ENCODE measurements around the gene ATP8B1.

ATP8B1 gene

DNA sequence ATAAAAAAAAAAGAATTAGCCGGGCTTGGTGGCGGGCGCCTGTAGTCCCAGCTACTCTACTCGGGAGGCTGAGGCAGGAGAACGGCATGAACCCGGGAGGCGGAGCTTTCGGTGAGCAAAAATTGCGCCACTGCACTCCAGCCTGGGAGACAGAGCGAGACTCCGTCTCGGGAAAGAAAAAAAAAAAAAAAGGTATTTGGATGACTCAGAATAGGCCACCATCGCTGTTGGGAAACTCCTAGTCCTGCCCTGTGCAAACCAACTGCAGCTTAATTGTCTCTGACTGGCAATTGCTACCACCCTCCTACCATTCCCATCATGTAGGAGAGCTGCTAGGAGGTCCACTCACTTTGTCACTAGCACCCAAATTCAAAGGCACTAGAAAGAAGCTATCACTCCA, 43.5 kb downstream of the ATP8B1 start:
- H3K27ac ChIP-seq (ENCODE audit: low read depth, low read length), result no peak overlapping the region

DNA sequence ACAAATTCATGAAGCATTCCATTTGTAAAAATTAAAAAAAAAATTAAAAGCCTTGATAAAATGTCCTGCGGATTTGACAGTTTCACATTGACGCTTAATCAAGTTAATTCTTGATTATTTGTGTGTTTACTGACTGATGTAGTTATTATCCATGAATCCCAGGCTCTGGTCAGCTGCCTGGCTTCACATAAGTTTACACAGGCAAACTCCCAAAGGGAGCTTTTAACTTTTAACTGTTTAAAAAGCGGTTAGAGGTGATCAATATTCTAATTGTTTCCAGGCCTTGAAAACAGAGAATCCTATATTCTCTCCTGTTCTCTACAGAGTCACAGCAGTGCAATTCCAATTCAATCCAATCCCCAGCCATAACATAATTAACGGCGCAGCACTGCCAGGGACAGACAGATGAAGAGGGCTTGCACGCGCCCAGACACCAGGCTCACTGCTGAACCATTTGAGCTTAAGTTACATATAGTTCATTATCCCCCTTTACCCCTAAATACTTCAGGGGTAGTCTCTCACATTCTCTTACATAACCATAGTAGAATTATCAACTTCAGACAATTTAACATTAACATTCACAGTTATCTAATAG, 47.5 kb downstream of the ATP8B1 start:
- H3K27ac ChIP-seq (ENCODE audit: low read depth, low read length), result no peak overlapping the region

More for the DNA sequence above, 43.5 kb downstream of the ATP8B1 start:
- Histone ChIP-seq H3K4me3 (ENCODE audit: low read length) (no peak overlapping the region), H3K9ac (ENCODE audit: low read depth, low read length) (no peak overlapping the region), H3K9me3 (ENCODE audit: insufficient read depth, low read depth, low read length) (no peaks in the 10 kb centered on the region), H3K27me3 (ENCODE audit: insufficient read depth, low read length) (no peaks in the 10 kb centered on the region), H3K36me3 (ENCODE audit: insufficient read depth, low read length) (no peaks in the 10 kb centered on the region), H3K4me1 (ENCODE audit: insufficient read depth, low read length) (no peaks in the 10 kb centered on the region)
- WGBS, result 94% methylated on average over 13 of the region's 13 CpGs

DNA sequence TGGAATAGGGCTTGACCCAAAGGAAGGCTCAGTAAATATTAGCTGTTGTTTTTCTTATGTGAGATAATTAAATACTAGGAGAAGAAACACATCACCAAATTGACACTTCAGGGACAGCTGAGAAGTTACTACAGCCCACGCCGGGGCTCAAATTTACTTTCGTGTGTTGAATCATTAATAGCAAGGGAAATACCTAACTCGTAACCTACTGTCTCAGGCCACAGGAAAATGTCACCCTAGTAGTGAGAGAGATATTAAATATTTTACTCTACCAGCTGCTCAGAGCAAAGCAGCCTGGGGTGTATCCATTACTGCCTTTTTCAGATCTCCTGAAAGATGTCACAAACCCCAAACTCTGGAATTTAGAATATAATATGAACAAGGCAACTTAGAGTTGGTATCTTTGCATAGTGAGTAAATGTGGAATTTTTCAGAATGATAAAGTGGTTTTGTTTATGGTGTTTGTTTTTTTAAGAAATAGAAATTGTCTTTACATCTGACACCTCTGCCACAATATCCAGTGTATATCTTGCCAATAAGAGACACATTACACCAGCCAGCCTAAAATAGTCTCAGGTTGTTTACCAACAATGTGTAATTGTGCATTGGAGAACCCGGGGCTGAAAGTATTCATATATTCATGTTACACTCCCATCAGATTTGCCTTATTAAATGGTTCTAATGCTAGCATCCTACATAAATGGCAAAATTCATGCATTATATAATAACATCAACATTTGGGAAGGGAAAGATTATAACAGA, 48.4 kb downstream of the ATP8B1 start:
- no peak overlapping the region for H3K9ac ChIP-seq (ENCODE audit: low read depth, low read length)
- 94% methylated on average over 3 of the region's 5 CpGs for WGBS

More for the DNA sequence above, 47.5 kb downstream of the ATP8B1 start:
- 86% methylated on average over 7 of the region's 7 CpGs for WGBS
- Histone ChIP-seq H3K4me3 (ENCODE audit: low read length) (no peak overlapping the region), H3K9ac (ENCODE audit: low read depth, low read length) (no peak overlapping the region), H3K27me3 (ENCODE audit: insufficient read depth, low read length) (no peaks in the 10 kb centered on the region), H3K36me3 (ENCODE audit: insufficient read depth, low read length) (no peaks in the 10 kb centered on the region), H3K9me3 (ENCODE audit: insufficient read depth, low read depth, low read length) (no peaks in the 10 kb centered on the region), H3K4me1 (ENCODE audit: insufficient read depth, low read length) (no peaks in the 10 kb centered on the region)

DNA sequence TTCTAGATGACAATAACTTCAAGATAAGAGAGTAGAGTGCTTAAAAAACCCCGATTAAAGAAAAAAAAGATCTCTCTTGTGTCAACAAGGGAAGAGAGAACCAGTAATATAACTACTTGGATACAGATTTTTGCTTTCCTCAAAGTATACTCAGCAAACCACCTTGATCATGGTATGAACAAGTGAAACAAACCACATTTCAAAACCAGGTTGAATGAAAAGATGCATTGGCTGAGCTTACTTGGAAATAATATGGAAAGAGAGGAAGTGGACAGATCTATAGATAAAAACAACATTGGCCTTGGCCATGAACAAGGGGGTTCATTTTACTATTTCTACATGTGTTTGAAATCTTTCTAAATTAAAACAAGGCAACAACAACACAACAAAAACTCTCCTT, 50.1 kb downstream of the ATP8B1 start:
- WGBS, result no CpG with 5 or more reads among the region's 1 CpG
- Histone ChIP-seq H3K9ac (ENCODE audit: low read depth, low read length) (no peak overlapping the region), H3K27ac (ENCODE audit: low read depth, low read length) (no peak overlapping the region), H3K4me1 (ENCODE audit: insufficient read depth, low read length) (peaks cover 17% of the 10 kb centered on the region), H3K36me3 (ENCODE audit: insufficient read depth, low read length) (no peaks in the 10 kb centered on the region), H3K27me3 (ENCODE audit: insufficient read depth, low read length) (no peaks in the 10 kb centered on the region), H3K4me3 (ENCODE audit: low read length) (no peak overlapping the region), H3K9me3 (ENCODE audit: insufficient read depth, low read depth, low read length) (no peaks in the 10 kb centered on the region)

More for the DNA sequence above, 48.4 kb downstream of the ATP8B1 start:
- Histone ChIP-seq H3K9me3 (ENCODE audit: insufficient read depth, low read depth, low read length) (no peaks in the 10 kb centered on the region), H3K4me3 (ENCODE audit: low read length) (no peak overlapping the region), H3K27ac (ENCODE audit: low read depth, low read length) (no peak overlapping the region), H3K36me3 (ENCODE audit: insufficient read depth, low read length) (no peaks in the 10 kb centered on the region), H3K27me3 (ENCODE audit: insufficient read depth, low read length) (no peaks in the 10 kb centered on the region), H3K4me1 (ENCODE audit: insufficient read depth, low read length) (no peaks in the 10 kb centered on the region)

DNA sequence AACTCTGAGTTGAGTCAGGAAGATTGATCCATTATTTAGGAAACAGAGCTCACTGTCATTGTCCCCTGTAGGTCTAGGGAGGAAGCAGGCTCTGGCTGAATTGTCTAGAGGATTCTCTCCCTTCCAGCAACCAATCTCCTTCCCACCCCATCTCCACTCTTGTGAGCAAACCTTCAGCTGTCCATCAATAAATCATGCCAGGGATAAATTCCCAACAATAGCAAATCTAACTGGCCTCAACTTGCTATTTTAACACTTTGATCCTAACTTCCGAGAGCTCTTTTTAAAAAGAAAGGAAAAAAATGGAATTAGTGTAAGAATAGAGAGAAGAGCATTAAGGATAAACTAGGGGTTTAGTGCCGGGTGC, 53.5 kb downstream of the ATP8B1 start:
- Histone ChIP-seq H3K4me1 (ENCODE audit: insufficient read depth, low read length) (peaks cover 24% of the 10 kb centered on the region), H3K9ac (ENCODE audit: low read depth, low read length) (no peak overlapping the region), H3K27me3 (ENCODE audit: insufficient read depth, low read length) (no peaks in the 10 kb centered on the region), H3K9me3 (ENCODE audit: insufficient read depth, low read depth, low read length) (no peaks in the 10 kb centered on the region), H3K4me3 (ENCODE audit: low read length) (no peak overlapping the region), H3K27ac (ENCODE audit: low read depth, low read length) (no peak overlapping the region), H3K36me3 (ENCODE audit: insufficient read depth, low read length) (no peaks in the 10 kb centered on the region)
- 93% methylated on average over 2 of the region's 2 CpGs for WGBS

DNA sequence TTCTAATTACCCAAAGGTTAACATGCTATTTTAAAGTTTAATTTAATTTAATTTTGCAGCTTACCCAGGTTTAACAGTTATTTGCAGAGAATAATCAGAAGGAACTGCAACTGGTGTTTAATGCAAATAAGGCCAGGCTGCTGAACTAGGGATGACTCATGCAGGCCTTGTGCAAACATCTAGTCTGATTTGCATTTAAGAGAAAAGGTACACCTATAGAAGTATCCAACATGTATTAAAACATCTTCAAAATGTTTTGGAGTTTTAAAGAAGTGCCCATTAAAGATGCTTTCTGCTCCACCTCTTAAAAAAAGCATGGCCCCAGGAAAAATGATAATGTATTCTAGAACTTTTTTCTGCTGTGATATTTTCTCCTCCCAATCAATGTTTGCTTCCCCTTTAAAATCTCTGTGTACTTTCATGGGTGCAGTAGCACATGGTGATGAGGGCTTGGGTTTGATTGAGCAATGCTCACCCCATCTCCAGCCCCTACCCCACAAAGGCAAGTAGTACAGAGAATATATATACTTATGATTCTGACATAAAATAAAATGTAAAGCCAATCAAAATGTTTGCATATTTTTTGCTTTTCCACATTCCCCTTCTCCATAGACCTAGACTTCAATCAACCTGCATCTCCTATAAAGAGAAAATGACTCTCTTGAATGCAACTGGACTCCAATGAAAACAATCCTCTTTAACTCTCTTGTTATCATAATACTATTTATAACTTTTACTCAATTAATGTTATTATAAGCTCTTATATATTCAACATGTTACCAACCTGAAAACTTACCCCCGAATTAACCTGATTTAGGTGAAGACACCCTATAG, 54.1 kb downstream of the ATP8B1 start:
- 83% methylated on average over 1 of the region's 1 CpG for WGBS
- Histone ChIP-seq H3K27ac (ENCODE audit: low read depth, low read length) (no peak overlapping the region; the same call in 1 of the 2 replicates), H3K4me1 (ENCODE audit: insufficient read depth, low read length) (peaks cover 24% of the 10 kb centered on the region), H3K4me3 (ENCODE audit: low read length) (no peak overlapping the region), H3K36me3 (ENCODE audit: insufficient read depth, low read length) (no peaks in the 10 kb centered on the region), H3K9ac (ENCODE audit: low read depth, low read length) (no peak overlapping the region), H3K27me3 (ENCODE audit: insufficient read depth, low read length) (no peaks in the 10 kb centered on the region), H3K9me3 (ENCODE audit: insufficient read depth, low read depth, low read length) (no peaks in the 10 kb centered on the region)

DNA sequence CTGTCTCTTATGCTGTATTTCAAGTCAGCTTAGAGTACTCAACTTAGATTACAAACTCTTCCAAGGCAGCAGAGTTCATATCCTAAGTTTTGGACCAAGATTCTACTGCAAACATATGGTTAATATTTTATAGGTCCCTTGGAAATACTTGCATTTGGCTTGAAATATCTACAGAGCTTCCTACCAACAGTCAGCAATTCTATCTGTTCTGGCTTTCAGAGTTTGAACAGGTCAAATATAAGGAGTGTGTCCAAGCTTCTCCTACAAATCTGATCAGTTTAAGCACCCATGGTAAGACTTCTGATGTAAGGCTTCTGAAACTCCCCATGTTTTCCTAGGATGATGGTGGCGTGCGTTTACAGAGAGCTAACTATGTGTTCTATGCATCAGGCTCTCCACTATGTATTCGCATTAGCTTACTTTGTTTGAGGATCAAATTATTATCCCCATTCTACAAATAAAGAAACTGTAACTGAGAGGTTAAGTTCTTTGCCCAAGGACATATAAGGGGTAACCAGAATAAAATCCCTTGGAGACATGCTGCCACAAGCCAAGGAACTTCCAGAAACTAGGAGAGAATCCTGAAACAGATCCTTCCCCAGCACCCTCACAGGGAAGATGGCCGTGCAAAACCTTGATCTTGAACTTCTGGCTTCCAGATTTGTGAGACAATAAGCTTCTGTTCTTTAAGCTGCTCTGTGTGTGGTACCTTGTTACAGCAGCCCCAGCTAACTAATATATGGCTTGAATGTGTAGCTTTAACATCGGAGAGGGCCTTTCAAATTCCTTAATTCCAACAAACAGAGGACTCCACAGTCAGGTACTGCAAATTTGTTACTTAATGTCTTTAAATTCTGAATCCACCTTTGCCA, 55.1 kb downstream of the ATP8B1 start:
- Histone ChIP-seq H3K27me3 (ENCODE audit: insufficient read depth, low read length) (no peaks in the 10 kb centered on the region), H3K9ac (ENCODE audit: low read depth, low read length) (no peak overlapping the region), H3K9me3 (ENCODE audit: insufficient read depth, low read depth, low read length) (no peaks in the 10 kb centered on the region), H3K4me3 (ENCODE audit: low read length) (no peak overlapping the region), H3K4me1 (ENCODE audit: insufficient read depth, low read length) (peaks cover 32% of the 10 kb centered on the region), H3K36me3 (ENCODE audit: insufficient read depth, low read length) (no peaks in the 10 kb centered on the region), H3K27ac (ENCODE audit: low read depth, low read length) (no peak overlapping the region; the same call in 1 of the 2 replicates)
- WGBS, result 64% methylated on average over 5 of the region's 5 CpGs

DNA sequence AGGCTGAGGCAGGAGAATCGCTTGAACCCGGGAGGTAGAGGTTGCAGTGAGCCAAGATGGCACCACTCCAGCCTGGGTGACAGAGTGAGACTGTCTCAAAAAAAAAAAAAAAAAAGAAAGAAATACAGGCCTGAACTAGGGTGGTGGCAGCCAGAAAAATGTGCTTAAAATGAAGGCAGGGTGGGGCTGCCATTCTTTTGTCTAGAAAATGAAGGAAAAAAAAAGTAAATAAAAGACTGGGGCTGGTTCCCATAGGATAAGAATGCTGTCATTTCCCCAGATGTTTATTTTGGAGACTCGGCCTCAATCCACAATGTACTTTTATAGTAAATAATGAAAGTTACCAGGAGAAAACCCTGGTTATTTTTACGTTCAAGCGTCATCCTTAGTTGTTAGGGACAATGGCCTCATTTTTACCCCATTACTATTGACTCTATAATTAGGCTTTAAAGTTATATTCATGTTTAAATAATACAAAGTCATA, 58.9 kb downstream of the ATP8B1 start:
- Histone ChIP-seq H3K27me3 (ENCODE audit: insufficient read depth, low read length) (no peaks in the 10 kb centered on the region), H3K4me3 (ENCODE audit: low read length) (no peak overlapping the region), H3K27ac (ENCODE audit: low read depth, low read length) (no peak overlapping the region), H3K4me1 (ENCODE audit: insufficient read depth, low read length) (peaks cover 30% of the 10 kb centered on the region), H3K36me3 (ENCODE audit: insufficient read depth, low read length) (no peaks in the 10 kb centered on the region), H3K9ac (ENCODE audit: low read depth, low read length) (no peak overlapping the region), H3K9me3 (ENCODE audit: insufficient read depth, low read depth, low read length) (no peaks in the 10 kb centered on the region)
- 93% methylated on average over 3 of the region's 5 CpGs for WGBS

DNA sequence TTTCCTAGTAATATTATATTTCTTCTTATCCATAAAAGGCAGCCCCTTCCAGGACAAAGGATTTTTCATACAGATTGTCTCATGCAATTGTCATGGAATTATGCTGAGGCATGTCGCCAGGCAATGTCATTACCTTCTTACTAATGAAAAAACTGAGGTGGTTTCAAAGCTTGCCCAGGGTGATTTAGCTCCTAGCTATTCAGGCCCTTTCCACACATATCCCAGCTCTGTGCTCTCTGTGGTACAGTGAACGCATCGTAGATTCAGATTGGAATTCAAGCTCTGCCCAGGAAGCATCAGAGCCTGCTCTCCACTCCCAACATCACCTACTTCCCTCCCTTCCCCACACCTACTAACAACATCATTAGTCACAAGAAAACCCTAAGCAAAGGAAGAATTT, 60.1 kb downstream of the ATP8B1 start:
- no peak overlapping the region for H3K27ac ChIP-seq (ENCODE audit: low read depth, low read length)

DNA sequence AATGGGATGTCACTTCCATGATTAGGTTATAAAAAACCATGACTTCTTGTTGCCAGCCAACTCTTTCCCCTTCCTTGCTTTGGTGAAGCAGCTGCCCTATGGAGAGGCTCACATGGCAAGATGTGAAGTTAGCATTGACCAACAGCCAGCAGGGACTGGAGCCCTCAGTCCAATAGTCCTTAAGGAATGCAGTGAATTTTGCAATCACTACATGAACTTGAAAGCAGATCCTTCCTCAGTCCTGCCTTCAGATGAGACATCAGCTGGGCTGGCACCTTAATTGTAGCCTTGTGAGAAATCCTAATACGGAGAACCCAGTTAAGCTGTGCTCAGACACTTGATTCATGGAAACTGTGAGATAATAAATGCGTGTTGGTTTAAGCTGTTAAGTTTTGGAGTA, 61.8 kb downstream of the ATP8B1 start:
- Histone ChIP-seq H3K27ac (ENCODE audit: low read depth, low read length) (no peak overlapping the region), H3K27me3 (ENCODE audit: insufficient read depth, low read length) (no peaks in the 10 kb centered on the region), H3K4me3 (ENCODE audit: low read length) (no peak overlapping the region), H3K36me3 (ENCODE audit: insufficient read depth, low read length) (no peaks in the 10 kb centered on the region), H3K9ac (ENCODE audit: low read depth, low read length) (no peak overlapping the region), H3K4me1 (ENCODE audit: insufficient read depth, low read length) (peaks cover 11% of the 10 kb centered on the region), H3K9me3 (ENCODE audit: insufficient read depth, low read depth, low read length) (no peaks in the 10 kb centered on the region)
- WGBS, result 97% methylated on average over 1 of the region's 2 CpGs

More for the DNA sequence above, 60.1 kb downstream of the ATP8B1 start:
- no peaks in the 10 kb centered on the region for H3K9me3 ChIP-seq (ENCODE audit: insufficient read depth, low read depth, low read length)
- no peaks in the 10 kb centered on the region for H3K27me3 ChIP-seq (ENCODE audit: insufficient read depth, low read length)
- peaks cover 18% of the 10 kb centered on the region for H3K4me1 ChIP-seq (ENCODE audit: insufficient read depth, low read length)
- H3K9ac ChIP-seq (ENCODE audit: low read depth, low read length), result no peak overlapping the region
- no peak overlapping the region for H3K4me3 ChIP-seq (ENCODE audit: low read length)
- H3K36me3 ChIP-seq (ENCODE audit: insufficient read depth, low read length), result no peaks in the 10 kb centered on the region
- WGBS, result 87% methylated on average over 3 of the region's 3 CpGs
